SK-N-SH treated with all-trans-retinoic acid at 6 μM for 48 hours (cell line): ENCODE data around the gene MSLN.

Experiments used
- ARNTL ChIP-seq: fragments of 450-650 bp; formaldehyde crosslinking; IDR thresholded peaks from 2 replicates; pipeline ENCODE4 v1.5.0; 2020; ENCODE audit warnings: low read depth, mild to moderate bottlenecking, moderate library complexity, borderline replicate concordance
- CSRNP3 ChIP-seq: fragments of 250-450 bp; sonication (Bioruptor Pico); IDR thresholded peaks from 2 replicates; pipeline ENCODE4 v1.5.1; 2021; ENCODE audit warnings: mild to moderate bottlenecking, moderate library complexity
- PATZ1 ChIP-seq: fragments of 250-450 bp; sonication (Bioruptor Pico); IDR thresholded peaks from 2 replicates; pipeline ENCODE4 v1.8.0; 2020; ENCODE audit warnings: mild to moderate bottlenecking, moderate library complexity, borderline replicate concordance
- ZC3H10 ChIP-seq: fragments of 250-450 bp; sonication (Bioruptor Pico); IDR thresholded peaks from 2 replicates; pipeline ENCODE4 v1.5.1; 2021; ENCODE audit warnings: mild to moderate bottlenecking, moderate library complexity
- ZFP30 ChIP-seq: fragments of 450-650 bp; formaldehyde crosslinking; IDR thresholded peaks from 2 replicates; pipeline ENCODE4 v1.5.0; 2022; ENCODE audit warnings: mild to moderate bottlenecking, moderate library complexity
- ZNF565 ChIP-seq: fragments of 450-650 bp; formaldehyde crosslinking; conservative IDR thresholded peaks from 2 replicates; pipeline ENCODE4 v1.5.0; 2020; ENCODE audit warnings: low read depth, mild to moderate bottlenecking, moderate library complexity

GRCh38 chr16:714079-714478 lies 46.5 kb upstream of the MSLN start:
- TF ChIP-seq PATZ1 (CRISPR knock-in tag) (no peak), CSRNP3 (no peak), ZNF565 (CRISPR knock-in tag) (no peak), ZC3H10 (CRISPR knock-in tag) (no peak), ARNTL (no peak), ZFP30 (CRISPR knock-in tag) (no peak)
